ENCODE data around the gene NRL.
"Not testable (repeated sequence)": the region's sequence is repeated elsewhere in the genome, so short reads cannot be mapped to it uniquely, and the experiment has no call there.

Gene NRL

DNA sequence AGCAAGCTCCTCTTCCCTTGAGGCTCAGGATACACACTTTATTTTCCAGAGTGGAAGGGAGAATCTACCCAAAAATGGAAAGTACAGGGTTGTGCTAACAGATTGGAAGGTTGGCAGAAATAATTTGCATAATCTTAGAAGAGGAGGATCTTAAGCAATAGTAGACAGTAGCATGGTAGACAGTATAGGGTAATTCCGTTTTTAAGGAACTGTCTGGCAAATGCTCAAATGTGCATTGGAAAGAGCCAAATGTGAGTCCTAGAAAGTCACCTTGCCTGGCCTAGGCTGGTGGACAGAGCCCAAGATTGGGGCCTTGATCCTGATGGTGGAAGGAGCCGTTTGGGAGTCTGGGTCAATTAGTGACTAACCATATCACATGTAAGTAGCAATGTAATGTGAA lies 76.1 kb downstream of the NRL start:
- no peak for DNase-seq (ENCODE audit: insufficient read length, low spot score)
- TF ChIP-seq SPI1 (IDR thresholded peaks at IDR 0.05; ENCODE audit: low read depth, low read length), result no peak
- TF ChIP-seq POLR2A (IDR thresholded peaks at IDR 0.05; ENCODE audit: low read depth, low read length), result no peak
- TF ChIP-seq POU2F2 (IDR thresholded peaks at IDR 0.05; ENCODE audit: low read depth, low read length), result no peak
- no peak for TF ChIP-seq TAF1 (IDR thresholded peaks at IDR 0.05; ENCODE audit: low read depth, low read length)
- TF ChIP-seq PAX5 (IDR thresholded peaks at IDR 0.05; ENCODE audit: insufficient read depth, low read length, severe bottlenecking), result no peak
- TF ChIP-seq POLR2AphosphoS5 (IDR thresholded peaks at IDR 0.05; ENCODE audit: low read depth, low read length), result no peak
- FAIRE-seq, result no peak

DNA sequence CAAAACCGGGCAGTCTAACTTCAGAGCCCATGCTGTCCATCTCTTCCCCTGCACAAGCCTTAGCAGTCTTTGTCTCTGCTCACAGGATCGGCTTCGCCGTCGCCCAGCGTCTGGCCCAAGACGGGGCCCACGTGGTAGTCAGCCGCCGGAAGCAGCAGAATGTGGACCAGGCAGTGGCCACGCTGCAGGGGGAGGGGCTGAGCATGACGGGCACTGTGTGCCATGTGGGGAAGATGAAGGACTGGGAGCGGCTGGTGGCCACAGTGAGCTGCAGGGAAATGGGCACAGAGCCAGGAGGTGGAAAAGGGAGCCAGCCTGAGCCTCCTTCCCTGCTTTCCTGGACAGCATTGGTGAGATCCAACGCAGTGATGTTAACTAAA lies 77.1 kb downstream of the NRL start:
- TF ChIP-seq TAF1 (IDR thresholded peaks at IDR 0.05; ENCODE audit: low read depth, low read length), result no peak
- no peak for TF ChIP-seq PAX5 (IDR thresholded peaks at IDR 0.05; ENCODE audit: insufficient read depth, low read length, severe bottlenecking)
- TF ChIP-seq POLR2AphosphoS5 (IDR thresholded peaks at IDR 0.05; ENCODE audit: low read depth, low read length), result no peak
- TF ChIP-seq POLR2A (IDR thresholded peaks at IDR 0.05; ENCODE audit: low read depth, low read length), result no peak
- no peak for TF ChIP-seq SPI1 (IDR thresholded peaks at IDR 0.05; ENCODE audit: low read depth, low read length)
- TF ChIP-seq POU2F2 (IDR thresholded peaks at IDR 0.05; ENCODE audit: low read depth, low read length), result no peak
- no peak for FAIRE-seq
- DNase-seq (ENCODE audit: insufficient read length, low spot score), result no peak

DNA sequence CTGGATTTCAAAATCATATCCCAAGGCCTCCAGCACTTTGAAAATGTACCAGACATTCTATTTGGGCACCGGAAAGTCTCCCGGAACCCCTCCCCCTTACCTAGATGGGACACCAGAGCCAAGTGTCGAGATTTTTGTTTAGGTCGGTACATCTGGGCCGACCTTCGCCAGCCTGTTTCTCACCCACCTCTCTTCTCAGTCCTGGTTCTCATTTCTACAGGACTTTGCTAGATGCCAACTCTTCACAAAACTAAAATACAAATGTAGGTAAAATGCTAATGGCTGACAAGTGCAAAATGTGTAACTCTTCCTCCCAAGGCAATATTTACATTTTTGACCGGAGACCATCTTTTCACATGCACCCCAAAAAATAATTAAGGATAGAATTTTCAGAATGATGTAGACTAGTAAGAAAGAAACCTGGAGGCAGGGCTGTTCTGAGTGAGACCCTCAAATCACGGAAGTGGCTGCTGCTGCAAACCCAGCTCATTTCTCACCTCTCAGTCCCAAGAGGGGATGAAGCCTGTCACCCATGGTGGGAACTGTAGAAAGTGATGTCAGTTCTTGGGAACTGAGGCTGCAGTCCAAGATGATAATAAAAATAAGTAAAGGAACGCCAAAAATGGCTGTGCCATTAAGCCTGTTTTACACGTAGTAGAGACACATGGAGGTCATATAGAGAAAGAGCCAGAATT lies 77.6 kb downstream of the NRL start:
- DNase-seq (ENCODE audit: insufficient read length, low spot score); FAIRE-seq: not testable (repeated sequence)

DNA sequence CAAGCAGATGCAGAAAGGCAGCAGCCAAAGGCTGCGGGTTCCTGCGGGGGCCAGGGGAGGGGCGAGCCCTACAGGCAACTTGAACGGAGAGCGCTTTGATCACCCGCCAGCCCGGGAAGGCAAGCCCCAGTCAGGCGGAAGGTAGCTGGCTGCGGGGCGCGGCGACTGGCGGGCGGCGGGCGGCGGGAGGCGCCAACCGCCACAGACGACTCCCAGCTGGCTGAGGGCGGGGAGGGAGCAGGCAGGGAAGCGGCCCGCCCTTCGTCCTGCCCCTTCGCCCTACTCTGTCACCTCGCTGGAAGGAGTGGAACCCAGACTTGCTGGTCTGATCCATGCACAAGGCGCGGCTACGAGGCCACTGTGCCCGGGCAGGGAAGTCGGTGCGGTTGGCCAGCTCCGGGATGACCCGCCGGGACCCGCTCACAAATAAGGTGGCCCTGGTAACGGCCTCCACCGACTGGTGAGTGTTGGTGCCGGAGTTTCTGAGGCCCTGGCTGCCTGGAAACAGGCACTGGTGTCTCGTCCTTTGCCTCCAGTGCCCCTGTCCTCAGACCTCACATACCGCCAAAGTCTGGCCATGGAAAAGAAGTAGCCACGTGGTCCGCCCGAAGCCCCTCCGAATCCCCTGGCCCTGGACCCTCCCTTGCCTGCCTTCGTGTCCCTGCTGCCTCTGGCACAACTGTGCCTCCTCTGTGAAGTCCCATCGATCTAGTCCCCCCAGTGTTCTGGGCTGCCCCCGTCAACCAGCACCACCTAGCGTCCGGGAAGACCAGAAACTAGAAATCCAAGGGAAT lies 78.4 kb downstream of the NRL start:
- TF ChIP-seq POLR2A (IDR thresholded peaks at IDR 0.05; ENCODE audit: low read depth, low read length), result no peak
- no peak for TF ChIP-seq TAF1 (IDR thresholded peaks at IDR 0.05; ENCODE audit: low read depth, low read length)
- no peak for TF ChIP-seq SPI1 (IDR thresholded peaks at IDR 0.05; ENCODE audit: low read depth, low read length)
- no peak for TF ChIP-seq POLR2AphosphoS5 (IDR thresholded peaks at IDR 0.05; ENCODE audit: low read depth, low read length)
- TF ChIP-seq PAX5 (IDR thresholded peaks at IDR 0.05; ENCODE audit: insufficient read depth, low read length, severe bottlenecking), result no peak
- TF ChIP-seq POU2F2 (IDR thresholded peaks at IDR 0.05; ENCODE audit: low read depth, low read length), result no peak
- DNase-seq (ENCODE audit: insufficient read length, low spot score), result no peak
- FAIRE-seq, result no peak

DNA sequence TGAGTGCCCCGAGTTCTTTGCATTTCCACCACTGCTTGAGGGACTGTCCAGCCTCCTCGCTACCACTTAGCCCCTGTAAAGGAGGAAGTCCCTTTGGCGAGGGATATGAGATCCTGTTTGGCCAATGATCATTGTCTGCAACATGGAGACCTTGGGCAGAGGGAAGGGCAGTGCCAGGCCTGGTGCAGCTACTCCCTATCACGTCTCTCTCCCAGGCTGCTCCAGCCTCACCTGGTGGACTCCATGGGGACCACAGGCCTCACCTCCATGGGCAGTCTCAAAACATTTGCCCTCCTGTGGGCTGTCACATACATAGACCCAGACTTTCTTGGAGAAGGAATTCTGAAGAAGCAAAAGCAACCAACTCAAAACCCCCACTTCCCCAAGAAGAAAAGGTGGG lies 79.0 kb downstream of the NRL start:
- DNase-seq (ENCODE audit: insufficient read length, low spot score); FAIRE-seq: not testable (repeated sequence)

DNA sequence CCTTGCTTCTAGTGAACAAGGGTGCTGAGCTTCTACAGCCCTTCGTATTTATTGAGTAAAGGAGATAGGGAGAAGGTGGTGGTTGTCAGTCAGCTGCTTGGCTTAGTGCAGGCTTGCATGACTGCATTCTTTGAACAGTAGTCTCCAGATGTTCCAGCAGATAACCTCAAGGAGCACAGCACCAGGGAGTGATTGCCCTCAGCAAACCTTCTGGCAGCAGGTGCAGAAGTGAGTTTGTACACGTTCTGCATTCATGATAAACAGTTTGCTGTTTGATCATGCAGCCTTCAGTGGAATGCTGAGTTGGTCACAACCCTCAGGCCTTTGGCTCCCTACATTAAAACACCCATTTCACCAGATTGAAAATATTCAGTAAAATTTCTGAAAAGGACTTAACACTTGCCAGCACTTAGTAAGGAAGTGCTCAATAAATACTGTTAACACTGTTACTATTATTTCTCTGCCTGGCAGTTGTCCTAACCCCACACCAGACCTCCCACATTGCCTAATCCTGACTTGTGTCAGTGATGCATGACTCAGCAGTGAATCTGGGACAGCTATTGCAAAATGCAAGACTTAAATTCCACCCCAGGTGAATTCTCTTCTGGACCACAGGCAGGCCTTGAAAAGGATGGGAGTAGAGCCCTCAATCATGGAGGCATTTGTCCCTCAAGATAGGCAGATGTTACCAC lies 81.9 kb downstream of the NRL start:
- no peak for TF ChIP-seq SPI1 (IDR thresholded peaks at IDR 0.05; ENCODE audit: low read depth, low read length)
- no peak for TF ChIP-seq POLR2AphosphoS5 (IDR thresholded peaks at IDR 0.05; ENCODE audit: low read depth, low read length)
- TF ChIP-seq TAF1 (IDR thresholded peaks at IDR 0.05; ENCODE audit: low read depth, low read length), result no peak
- no peak for TF ChIP-seq POU2F2 (IDR thresholded peaks at IDR 0.05; ENCODE audit: low read depth, low read length)
- no peak for TF ChIP-seq PAX5 (IDR thresholded peaks at IDR 0.05; ENCODE audit: insufficient read depth, low read length, severe bottlenecking)
- TF ChIP-seq POLR2A (IDR thresholded peaks at IDR 0.05; ENCODE audit: low read depth, low read length), result no peak
- DNase-seq (ENCODE audit: insufficient read length, low spot score) (no peak), FAIRE-seq (no peak)

DNA sequence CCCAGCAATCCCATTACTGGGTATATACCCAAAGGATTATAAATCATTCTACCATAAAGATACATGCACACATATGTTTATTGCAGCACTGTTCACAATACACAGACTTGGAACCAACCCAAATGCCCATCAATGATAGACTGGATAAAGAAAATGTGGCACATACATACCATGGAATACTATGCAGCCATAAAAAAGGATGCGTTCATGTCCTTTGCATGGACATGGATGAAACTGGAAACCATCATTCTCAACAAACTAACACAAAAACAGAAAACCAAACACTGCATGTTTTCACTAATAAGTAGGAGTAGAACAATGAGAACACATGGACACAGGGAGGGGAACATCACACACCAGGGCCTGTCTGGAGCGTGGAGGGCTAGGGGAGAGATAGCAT lies 83.4 kb downstream of the NRL start:
- DNase-seq (ENCODE audit: insufficient read length, low spot score); FAIRE-seq: not testable (repeated sequence)

DNA sequence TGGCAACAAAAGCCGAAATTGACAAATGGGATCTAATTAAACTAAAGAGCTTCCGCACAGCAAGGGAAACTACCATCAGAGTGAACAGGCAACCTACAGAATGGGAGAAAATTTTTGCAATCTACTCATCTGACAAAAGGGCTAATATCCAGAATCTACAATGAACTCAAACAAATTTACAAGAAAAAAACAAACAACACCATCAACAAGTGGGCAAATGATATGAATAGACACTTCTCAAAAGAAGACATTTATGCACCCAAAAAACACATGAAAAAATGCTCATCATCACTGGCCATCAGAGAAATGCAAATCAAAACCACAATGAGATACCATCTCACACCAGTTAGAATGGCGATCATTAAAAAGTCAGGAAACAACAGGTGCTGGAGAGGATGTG lies 85.1 kb downstream of the NRL start:
- not testable (repeated sequence) for DNase-seq (ENCODE audit: insufficient read length, low spot score); FAIRE-seq
